CD8-positive, alpha-beta T cell (primary cell): Measurements from ENCODE around the gene ENOX1. TPM values are rescaled to one million over a fixed set of nuclear protein-coding genes. Genes with fewer than 3 reads are reported as not detected.

Source experiments
- total RNA-seq, 46 experiments: library from RNA in 2 of 46; stranded (reverse) in 2 of 46; gene quantifications; one replicate each; pipeline ENCODE4 v1.2.3 and lab custom pipeline; 2021 to 2026

The ENOX1 gene
- total RNA-seq, 2 experiments from 2014 or later: not detected

Other genes starting within 250 kb of the ENOX1 start
- not detected for gene CCDC122, start 92.8 kb upstream of the ENOX1 start, total RNA-seq
- gene LACC1, start 92.9 kb upstream of the ENOX1 start, total RNA-seq: under 1 TPM; 0.16 to 0.36 TPM